Spleen (tissue), 7 donors: Measurements from ENCODE around the gene ADCY6.

Experiments
- POLR2A ChIP-seq, 3 donors: fragments of 450-650 bp; IDR thresholded peaks; one replicate each; pipeline ENCODE4 v1.5.1; 2017; ENCODE audit warnings: antibody characterized with exemption in 3 of 3, mild to moderate bottlenecking in 1 of 3
- POLR2AphosphoS5 ChIP-seq, 3 donors: sonication (generic); formaldehyde crosslinking; IDR thresholded peaks; one replicate each; pipeline ENCODE4 v1.5.1; 2017; ENCODE audit warnings: antibody characterized with exemption in 3 of 3
- TF ChIP-seq, protein P1 (sequence below), 11 experiments: fragments of 200-600 bp in 7 of 11; fragments of 450-650 bp in 4 of 11; sonication (generic) in 4 of 11; IDR thresholded peaks in 8 of 11; conservative IDR thresholded peaks in 3 of 11; 1 replicate in 7 of 11; 2 replicates in 4 of 11; pipeline versions ENCODE4 v1.4.0 to v1.8.0; 2016 to 2021; ENCODE audit warnings: antibody characterized with exemption in 11 of 11, inconsistent platforms in 4 of 11, mild to moderate bottlenecking in 1 of 11
- donor health status: DM: no; HTN: no; CAD: no; lungs with moderate emphysema.
- donor health status: DM: no; HTN: no; CAD: no.
- donor health status: DM: no; HTN: no; CAD: no.

DNA sequence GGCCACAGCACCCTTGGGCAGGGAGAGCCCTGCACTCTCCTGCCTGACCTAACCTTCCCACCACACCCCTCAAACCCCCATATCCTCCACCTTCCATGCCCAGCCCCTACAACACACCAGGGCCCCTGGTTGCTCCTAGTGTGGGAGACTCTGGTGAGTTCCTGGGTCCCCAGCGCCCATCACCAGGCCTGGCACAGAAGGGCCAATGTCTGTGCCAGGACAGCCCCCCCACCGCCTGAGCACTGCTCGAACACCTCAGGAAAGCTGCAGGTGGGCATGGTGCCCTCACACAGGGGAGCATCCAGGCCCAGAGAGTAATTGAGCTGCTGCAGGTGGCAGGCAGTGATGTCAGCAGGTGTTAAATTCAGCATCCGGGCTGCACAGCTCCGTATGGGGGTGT, 15.2 kb downstream of the ADCY6 start:
- TF ChIP-seq POLR2A (IDR thresholded peaks at IDR 0.05) (no peak), POLR2AphosphoS5 (IDR thresholded peaks at IDR 0.05) (no peak)
- TF ChIP-seq, protein P1, sequence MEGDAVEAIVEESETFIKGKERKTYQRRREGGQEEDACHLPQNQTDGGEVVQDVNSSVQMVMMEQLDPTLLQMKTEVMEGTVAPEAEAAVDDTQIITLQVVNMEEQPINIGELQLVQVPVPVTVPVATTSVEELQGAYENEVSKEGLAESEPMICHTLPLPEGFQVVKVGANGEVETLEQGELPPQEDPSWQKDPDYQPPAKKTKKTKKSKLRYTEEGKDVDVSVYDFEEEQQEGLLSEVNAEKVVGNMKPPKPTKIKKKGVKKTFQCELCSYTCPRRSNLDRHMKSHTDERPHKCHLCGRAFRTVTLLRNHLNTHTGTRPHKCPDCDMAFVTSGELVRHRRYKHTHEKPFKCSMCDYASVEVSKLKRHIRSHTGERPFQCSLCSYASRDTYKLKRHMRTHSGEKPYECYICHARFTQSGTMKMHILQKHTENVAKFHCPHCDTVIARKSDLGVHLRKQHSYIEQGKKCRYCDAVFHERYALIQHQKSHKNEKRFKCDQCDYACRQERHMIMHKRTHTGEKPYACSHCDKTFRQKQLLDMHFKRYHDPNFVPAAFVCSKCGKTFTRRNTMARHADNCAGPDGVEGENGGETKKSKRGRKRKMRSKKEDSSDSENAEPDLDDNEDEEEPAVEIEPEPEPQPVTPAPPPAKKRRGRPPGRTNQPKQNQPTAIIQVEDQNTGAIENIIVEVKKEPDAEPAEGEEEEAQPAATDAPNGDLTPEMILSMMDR (IDR thresholded peaks at IDR 0.05 in 8 of 11, conservative IDR thresholded peaks at IDR 0.05 in 3 of 11) = no peak
